H9 (cell line): ENCODE measurements around the gene DNAJB11. TPM values are rescaled to one million over a fixed set of nuclear protein-coding genes. Genes with fewer than 3 reads are reported as not detected.

ENCODE experiments used
- DNase-seq: peaks from one replicate; pipeline ENCODE4 v3.0.0-alpha.2; 2017
- H2AFZ ChIP-seq: one replicate; pipeline ENCODE4 v1.6.1; 2013; ENCODE audit warnings: mild to moderate bottlenecking, low read length, control low read depth, moderate library complexity
- H2AK5ac ChIP-seq: 2 replicates; pipeline ENCODE4 v1.6.1; 2013; ENCODE audit warnings: low read length, control low read depth, mixed read lengths; ENCODE audit not compliant: insufficient read length
- H2BK120ac ChIP-seq: one replicate; pipeline ENCODE4 v1.6.1; 2013; ENCODE audit warnings: low read depth, mild to moderate bottlenecking, low read length, control low read depth, inconsistent platforms; ENCODE audit not compliant: poor library complexity, severe bottlenecking
- H2BK12ac ChIP-seq: 2 replicates; pipeline ENCODE4 v1.6.1; 2013; ENCODE audit warnings: low read length, control low read depth, mixed read lengths, low read depth; ENCODE audit not compliant: insufficient read length
- H2BK15ac ChIP-seq: 2 replicates; pipeline ENCODE4 v1.6.1; 2013; ENCODE audit warnings: low read depth, low read length, control low read depth
- H2BK20ac ChIP-seq: one replicate; pipeline ENCODE4 v1.6.1; 2013; ENCODE audit warnings: low read depth, mild to moderate bottlenecking, low read length, control low read depth, inconsistent platforms; ENCODE audit not compliant: poor library complexity, severe bottlenecking
- H2BK5ac ChIP-seq: 2 replicates; pipeline ENCODE4 v1.6.1; 2013; ENCODE audit warnings: low read length, control low read depth, mixed read lengths; ENCODE audit not compliant: insufficient read length
- H3K14ac ChIP-seq: 2 replicates; pipeline ENCODE4 v1.6.1; 2013; ENCODE audit warnings: low read length, control low read depth; ENCODE audit not compliant: insufficient read depth
- H3K18ac ChIP-seq: 2 replicates; pipeline ENCODE4 v1.6.1; 2013; ENCODE audit warnings: low read depth, mild to moderate bottlenecking, mixed read lengths, low read length, control low read depth; ENCODE audit not compliant: insufficient read length
- H3K23ac ChIP-seq: 2 replicates; pipeline ENCODE4 v1.6.1; 2013; ENCODE audit warnings: low read length, control low read depth, mixed read lengths, low read depth; ENCODE audit not compliant: insufficient read length
- H3K23me2 ChIP-seq: 2 replicates; pipeline ENCODE4 v1.6.1; 2013; ENCODE audit warnings: low read depth, mild to moderate bottlenecking, mixed read lengths, low read length, control low read depth; ENCODE audit not compliant: insufficient read length, poor library complexity, severe bottlenecking
- H3K27ac ChIP-seq: 2 replicates; pipeline ENCODE4 v1.5.1; 2013; ENCODE audit warnings: low read length, control low read depth, mixed read lengths, low read depth; ENCODE audit not compliant: insufficient read length
- H3K27me3 ChIP-seq: 2 replicates; pipeline ENCODE4 v1.6.1; 2013; ENCODE audit warnings: low read length, control low read depth, inconsistent platforms; ENCODE audit not compliant: insufficient read depth
- H3K4ac ChIP-seq: 2 replicates; pipeline ENCODE4 v1.6.1; 2013; ENCODE audit warnings: low read depth, mild to moderate bottlenecking, control low read depth, inconsistent platforms, low read length, moderate library complexity
- H3K4me1 ChIP-seq: 2 replicates; pipeline ENCODE4 v1.6.1; 2013; ENCODE audit warnings: low read length, control low read depth, inconsistent platforms; ENCODE audit not compliant: insufficient read depth
- H3K4me2 ChIP-seq: 2 replicates; pipeline ENCODE4 v1.6.1; 2013; ENCODE audit warnings: low read length, control low read depth, mixed read lengths; ENCODE audit not compliant: insufficient read length, insufficient read depth
- H3K56ac ChIP-seq: 2 replicates; pipeline ENCODE4 v1.6.1; 2013; ENCODE audit warnings: low read depth, mild to moderate bottlenecking, mixed read lengths, low read length, control low read depth; ENCODE audit not compliant: insufficient read length
- H3K79me1 ChIP-seq: 2 replicates; pipeline ENCODE4 v1.6.1; 2013; ENCODE audit warnings: low read depth, mild to moderate bottlenecking, moderate library complexity, low read length, control low read depth, inconsistent platforms; ENCODE audit not compliant: insufficient read depth, poor library complexity, severe bottlenecking
- H3K79me2 ChIP-seq: 2 replicates; pipeline ENCODE4 v1.6.1; 2013; ENCODE audit warnings: low read length, control low read depth, inconsistent platforms; ENCODE audit not compliant: insufficient read depth
- H3K9ac ChIP-seq: 2 replicates; pipeline ENCODE4 v1.6.1; 2013; ENCODE audit warnings: low read length, control low read depth, mixed read lengths; ENCODE audit not compliant: insufficient read length; ENCODE audit errors: extremely low read depth
- H3K9me3 ChIP-seq: one replicate; pipeline ENCODE4 v1.6.1; 2013; ENCODE audit warnings: low read depth, low read length, inconsistent platforms; ENCODE audit not compliant: control insufficient read depth
- H3T11ph ChIP-seq: one replicate; pipeline ENCODE4 v1.6.1; 2013; ENCODE audit warnings: mild to moderate bottlenecking, low read length, control low read depth, inconsistent platforms
- H4K20me1 ChIP-seq: one replicate; pipeline ENCODE4 v1.6.1; 2013; ENCODE audit not compliant: control insufficient read depth, insufficient read length, insufficient read depth
- H4K5ac ChIP-seq: 2 replicates; pipeline ENCODE4 v1.6.1; 2013; ENCODE audit warnings: low read depth, mild to moderate bottlenecking, mixed read lengths, low read length, control low read depth; ENCODE audit not compliant: insufficient read length
- H4K8ac ChIP-seq: replicated peaks from 2 replicates; pipeline ENCODE4 v1.6.1; 2013; ENCODE audit warnings: low read length, control low read depth, mixed read lengths, low read depth; ENCODE audit not compliant: insufficient read length
- H4K91ac ChIP-seq: 2 replicates; pipeline ENCODE4 v1.6.1; 2013; ENCODE audit warnings: low read depth, mild to moderate bottlenecking, moderate library complexity, mixed read lengths, low read length, control low read depth; ENCODE audit not compliant: insufficient read length
- H3K27ac Mint-ChIP-seq, 3 experiments: 2 replicates in 2 of 3; 3 replicates in 1 of 3; pipeline ENCODE4 v1.8.0; 2020 to 2021; ENCODE audit warnings: mixed read lengths in 3 of 3, mild to moderate bottlenecking in 1 of 3, moderate library complexity in 1 of 3
- H3K27me3 Mint-ChIP-seq: 2 replicates; pipeline ENCODE4 v1.8.0; 2021; ENCODE audit warnings: low read depth, mild to moderate bottlenecking, moderate library complexity, mixed read lengths
- H3K36me3 Mint-ChIP-seq, 3 experiments: 2 replicates in 2 of 3; 3 replicates in 1 of 3; pipeline ENCODE4 v1.8.0; 2020 to 2021; ENCODE audit warnings: low read depth in 3 of 3, mixed read lengths in 3 of 3; ENCODE audit not compliant: insufficient read depth in 1 of 3
- H3K4me1 Mint-ChIP-seq, 2 experiments: 2 replicates each; pipeline ENCODE4 v1.8.0; 2020; ENCODE audit warnings: mixed read lengths in 2 of 2
- H3K4me3 Mint-ChIP-seq, 2 experiments: 2 replicates in 1 of 2; 3 replicates in 1 of 2; pipeline ENCODE4 v1.8.0; 2020 to 2021; ENCODE audit warnings: mild to moderate bottlenecking in 2 of 2, mixed read lengths in 2 of 2, moderate library complexity in 1 of 2
- H3K9me3 Mint-ChIP-seq, 2 experiments: 2 replicates in 1 of 2; 3 replicates in 1 of 2; pipeline ENCODE4 v1.8.0; 2020; ENCODE audit warnings: mild to moderate bottlenecking in 2 of 2, mixed read lengths in 2 of 2, moderate library complexity in 1 of 2
- CTCF ChIP-seq: fragments of 200-600 bp; sonication (generic); conservative IDR thresholded peaks from 3 replicates; pipeline ENCODE4 v1.8.0; 2021; ENCODE audit warnings: antibody characterized with exemption, mild to moderate bottlenecking
- WGBS: extraction: QIAGEN DNeasy Blood & Tissue Kit; methylation state at CpG from one replicate; pipeline ENCODE4 v1.1.7; 2013; ENCODE audit warnings: missing lambda C conversion rate, low lambda C conversion rate, mixed read lengths; ENCODE audit not compliant: insufficient read length; ENCODE audit errors: extremely low coverage; 5-methylcytosine and 5-hydroxymethylcytosine counted together
- total RNA-seq: library from RNA; stranded (reverse); gene quantifications from 2 replicates; pipeline ENCODE4 v1.2.1, GENCODE V29; 2021

The DNAJB11 gene
- total RNA-seq, 1 experiment from 2014 or later: 61.2 TPM

- Mint-ChIP-seq H3K4me1 (peaks cover 6 to 12% of the 10 kb centered on the region in 2 experiments), H3K27ac (no peak overlapping the region), H3K36me3 (no peaks in the 10 kb centered on the region; a peak in 1 of 7 replicates), H3K9me3 (peaks cover 0 to 2% of the 10 kb centered on the region in 2 experiments; a peak in 3 of 5 replicates), H3K4me3 (no peak overlapping the region), H3K27me3 (peaks cover 10% of the 10 kb centered on the region; the same call in 1 of the 2 replicates)
- Histone ChIP-seq H4K91ac (no peak overlapping the region), H2BK120ac (no peak overlapping the region), H3K9me3 (no peaks in the 10 kb centered on the region), H3K14ac (no peak overlapping the region), H2BK15ac (no peak overlapping the region), H4K20me1 (no peaks in the 10 kb centered on the region), H2AK5ac (no peak overlapping the region), H2BK5ac (no peak overlapping the region), H3K27ac (no peak overlapping the region), H4K5ac (no peak overlapping the region), H4K8ac (no peak overlapping the region), H3K4ac (no peak overlapping the region), H3K79me2 (no peaks in the 10 kb centered on the region), H3K23ac (no peak overlapping the region), H3K23me2 (no peaks in the 10 kb centered on the region), H3K4me1 (peaks cover 2% of the 10 kb centered on the region; the same call in 1 of the 2 replicates), H2AFZ (no peak overlapping the region), H3T11ph (no peak overlapping the region), H3K4me2 (no peak overlapping the region), H2BK20ac (no peak overlapping the region), H2BK12ac (no peak overlapping the region), H3K56ac (no peak overlapping the region), H3K27me3 (no peaks in the 10 kb centered on the region), H3K79me1 (no peaks in the 10 kb centered on the region), H3K18ac (no peak overlapping the region), H3K9ac (no peak overlapping the region)
- no peak for DNase-seq
- no peak for TF ChIP-seq CTCF
- no CpG with 5 or more reads among the region's 6 CpGs for WGBS
These were observed 44.3 kb upstream of the DNAJB11 start for GRCh38 chr3:186526256-186526606.
